Endothelial cell of umbilical vein (primary cell): Measurements from ENCODE around the gene FLRT2. TPM values are rescaled to one million over a fixed set of nuclear protein-coding genes. Genes with fewer than 3 reads are reported as not detected.

Source experiments
- BruUV-seq: library from RNA; stranded (reverse); fragments of 400-500 nt; replicated peaks from 2 replicates; lab custom pipeline; 2021; lab: Mats Ljungman, UMichigan
- CTCF ChIA-PET: fragments of 300-600, 350-600 bp; sonication (Branson Sonifier 250); formaldehyde crosslinking; loops from one replicate; lab custom pipeline; 2021; ENCODE audit warnings: antibody characterized with exemption, inconsistent platforms; lab: Charles Lee
- POLR2A ChIA-PET: fragments of 300-600, 350-600 bp; sonication (Branson Sonifier 250); formaldehyde crosslinking; loops from one replicate; lab custom pipeline; 2021; ENCODE audit warnings: antibody characterized with exemption, inconsistent platforms; lab: Charles Lee
- DNase-seq: peaks from one replicate; pipeline ENCODE4 v3.0.0-alpha.2; 2011; ENCODE audit warnings: low read depth, low spot score
- FAIRE-seq: peaks from 2 replicates; lab custom pipeline; 2011; peaks lifted over from hg19 to GRCh38; lab: Jason Lieb, UNC
- H2AFZ ChIP-seq: 2 replicates; pipeline ENCODE4 v1.6.0; 2012; ENCODE audit warnings: low read depth, low read length, control low read depth, inconsistent platforms
- H3K27ac ChIP-seq: 2 replicates; pipeline ENCODE4 v1.5.1; 2011; ENCODE audit warnings: low read depth, mild to moderate bottlenecking, control low read depth, low read length, moderate library complexity; ENCODE audit not compliant: insufficient read depth
- H3K27me3 ChIP-seq, 2 experiments: 2 replicates each; pipeline versions ENCODE4 v1.6.0 to v1.6.1; 2011; ENCODE audit warnings: low read length in 2 of 2, mixed read lengths in 1 of 2; ENCODE audit not compliant: control insufficient read depth in 2 of 2, insufficient read depth in 2 of 2
- H3K36me3 ChIP-seq, 2 experiments: 2 replicates in 1 of 2; 3 replicates in 1 of 2; pipeline ENCODE4 v1.5.1; 2011; ENCODE audit warnings: low read length in 2 of 2, mild to moderate bottlenecking in 1 of 2, moderate library complexity in 1 of 2; ENCODE audit not compliant: control insufficient read depth in 2 of 2, insufficient read depth in 2 of 2; ENCODE audit errors: extremely low read depth in 1 of 2
- H3K4me1 ChIP-seq: 3 replicates; pipeline ENCODE4 v1.5.1; 2011; ENCODE audit warnings: mild to moderate bottlenecking, low read length; ENCODE audit not compliant: control insufficient read depth, insufficient read depth; ENCODE audit errors: extremely low read depth
- H3K4me2 ChIP-seq: 2 replicates; pipeline ENCODE4 v1.6.1; 2011; ENCODE audit warnings: low read length, control low read depth, mixed read lengths; ENCODE audit not compliant: insufficient read depth
- H3K4me3 ChIP-seq, 3 experiments: fragments of 200-600 bp in 1 of 3; sonication (generic), shearing (Covaris generic) in 1 of 3; replicated peaks in 1 of 3; 2 replicates each; pipeline ENCODE4 v1.5.1; 2011 to 2016; ENCODE audit warnings: control low read depth in 3 of 3, low read length in 3 of 3, mild to moderate bottlenecking in 2 of 3, inconsistent platforms in 1 of 3, low read depth in 1 of 3, moderate library complexity in 1 of 3; ENCODE audit not compliant: insufficient read depth in 1 of 3
- H3K79me2 ChIP-seq: 2 replicates; pipeline ENCODE4 v1.6.0; 2012; ENCODE audit warnings: low read length, inconsistent platforms; ENCODE audit not compliant: control insufficient read depth, insufficient read depth
- H3K9ac ChIP-seq: replicated peaks from 2 replicates; pipeline ENCODE3; 2011; ENCODE audit warnings: low read length, control low read depth; ENCODE audit not compliant: insufficient read depth; ENCODE audit errors: extremely low read depth
- H3K9me1 ChIP-seq: replicated peaks from 3 replicates; pipeline ENCODE4 v1.6.0; 2011; ENCODE audit warnings: mild to moderate bottlenecking, low read length; ENCODE audit not compliant: control insufficient read depth, insufficient read depth; ENCODE audit errors: extremely low read depth
- H3K9me3 ChIP-seq: replicated peaks from 2 replicates; pipeline ENCODE4 v1.5.1; 2012; ENCODE audit warnings: low read length, inconsistent platforms; ENCODE audit not compliant: control insufficient read depth, insufficient read depth
- H4K20me1 ChIP-seq: replicated peaks from 2 replicates; pipeline ENCODE3; 2011; ENCODE audit warnings: mild to moderate bottlenecking, low read length; ENCODE audit not compliant: control insufficient read depth, insufficient read depth; ENCODE audit errors: extremely low read depth
- EZH2 ChIP-seq: IDR thresholded peaks from 2 replicates; pipeline ENCODE4 v1.6.1; 2012; ENCODE audit warnings: borderline replicate concordance, low read depth, mild to moderate bottlenecking, moderate library complexity, low read length, inconsistent platforms; ENCODE audit not compliant: severe bottlenecking
- FOS ChIP-seq: IDR thresholded peaks from 2 replicates; pipeline ENCODE4 v1.6.1; 2011; ENCODE audit warnings: mild to moderate bottlenecking, low read length, moderate library complexity, borderline replicate concordance; ENCODE audit not compliant: insufficient read depth
- GATA2 ChIP-seq: IDR thresholded peaks from 2 replicates; pipeline ENCODE4 v1.7.0; 2011; ENCODE audit warnings: low read depth, mild to moderate bottlenecking, moderate library complexity, mixed read lengths, low read length; ENCODE audit not compliant: insufficient read length, insufficient read depth
- JUN ChIP-seq: IDR thresholded peaks from 2 replicates; pipeline ENCODE4 v1.6.1; 2011; ENCODE audit warnings: borderline replicate concordance, low read depth; ENCODE audit not compliant: insufficient read length, insufficient read depth
- MYC ChIP-seq: IDR thresholded peaks from one replicate; pipeline ENCODE4 v1.6.1; 2011; ENCODE audit warnings: mild to moderate bottlenecking, low read depth, low read length
- POLR2A ChIP-seq: IDR thresholded peaks from 2 replicates; pipeline ENCODE4 v1.6.1; 2012; ENCODE audit warnings: low read depth, mild to moderate bottlenecking, control low read depth, low read length
- POLR2AphosphoS5 ChIP-seq: IDR thresholded peaks from 2 replicates; pipeline ENCODE4 v1.6.1; 2012; ENCODE audit warnings: low read depth, mild to moderate bottlenecking, control low read depth, low read length, moderate library complexity; ENCODE audit not compliant: insufficient read depth
- dilution Hi-C: fragments of 300-500 bp; cut with MboI; formaldehyde crosslinking; loops from one replicate; pipeline ENCODE4 v1.15.0; 2019; ENCODE audit warnings: low sequenced_read_pairs; ENCODE audit not compliant: extremely low pct_ligation_motif_present
- intact Hi-C: fragments of 100-400 bp; cut with micrococcal nuclease; formaldehyde crosslinking; loops from one replicate; pipeline ENCODE4 v1.10.0; 2022
- polyA plus RNA-seq, 4 experiments: library from polyadenylated mRNA; depleted of rRNA in 3 of 4; stranded (reverse) in 3 of 4; unstranded in 1 of 4; fragments of >200 nt; gene quantifications; 2 replicates each; pipeline versions ENCODE4 v1.2.1 to v1.2.3, GENCODE V29; 2011 to 2012; ENCODE audit warnings: missing spikeins in 1 of 4
- total RNA-seq: library from RNA; stranded (reverse); gene quantifications from 2 replicates; pipeline ENCODE4 v1.2.3, GENCODE V29; 2021
- TF ChIP-seq, protein P1 (sequence below): IDR thresholded peaks from 2 replicates; pipeline ENCODE4 v1.6.1; 2011; ENCODE audit not compliant: insufficient read depth, insufficient read length
- TF ChIP-seq, protein P2 (sequence below), 2 donors: IDR thresholded peaks; 1 replicate in 1 of 2; 2 replicates in 1 of 2; pipeline ENCODE4 v1.5.1; 2011; ENCODE audit warnings: low read length in 2 of 2, mild to moderate bottlenecking in 2 of 2, moderate library complexity in 2 of 2, control low read depth in 1 of 2, inconsistent platforms in 1 of 2, low read depth in 1 of 2; ENCODE audit not compliant: insufficient read depth in 1 of 2; ENCODE audit errors: extremely low read depth in 1 of 2

FLRT2 gene
- total and polyA plus RNA-seq, 2 donors (not counting 3 experiments of a cell fraction or from before 2014, with no cell fraction given), result 202 to 229 TPM

DNA sequence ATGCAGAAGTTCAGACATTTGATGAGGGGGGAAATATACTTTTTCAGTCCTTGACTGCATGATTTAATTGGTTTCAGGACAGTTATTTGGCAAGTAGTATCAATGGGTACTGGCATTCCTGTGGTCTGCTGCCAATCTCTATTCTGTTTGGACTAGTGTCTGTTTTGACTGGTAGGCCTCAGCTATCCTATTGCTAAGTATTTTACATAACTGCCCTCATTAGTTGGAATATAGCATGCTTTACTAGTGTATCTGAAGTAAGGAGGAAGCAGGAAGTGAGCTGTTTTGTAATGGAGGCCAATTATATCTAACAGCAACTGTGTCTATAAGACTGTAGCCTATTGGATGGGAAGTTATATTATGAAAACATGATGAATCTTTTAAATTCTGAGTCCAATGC, 104.3 kb downstream of the FLRT2 start:
- FAIRE-seq (no peak), DNase-seq (peak; percentile 20)
- no peak overlapping the region for H3K4me2 ChIP-seq
- CTCF ChIA-PET, result no interaction called here
- TF ChIP-seq EZH2 (no peak), MYC (no peak), FOS (no peak), JUN (no peak), POLR2AphosphoS5 (no peak), GATA2 (no peak), POLR2A (no peak)
- TF ChIP-seq, protein P1, sequence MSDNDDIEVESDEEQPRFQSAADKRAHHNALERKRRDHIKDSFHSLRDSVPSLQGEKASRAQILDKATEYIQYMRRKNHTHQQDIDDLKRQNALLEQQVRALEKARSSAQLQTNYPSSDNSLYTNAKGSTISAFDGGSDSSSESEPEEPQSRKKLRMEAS, result no peak
- TF ChIP-seq, protein P2, sequence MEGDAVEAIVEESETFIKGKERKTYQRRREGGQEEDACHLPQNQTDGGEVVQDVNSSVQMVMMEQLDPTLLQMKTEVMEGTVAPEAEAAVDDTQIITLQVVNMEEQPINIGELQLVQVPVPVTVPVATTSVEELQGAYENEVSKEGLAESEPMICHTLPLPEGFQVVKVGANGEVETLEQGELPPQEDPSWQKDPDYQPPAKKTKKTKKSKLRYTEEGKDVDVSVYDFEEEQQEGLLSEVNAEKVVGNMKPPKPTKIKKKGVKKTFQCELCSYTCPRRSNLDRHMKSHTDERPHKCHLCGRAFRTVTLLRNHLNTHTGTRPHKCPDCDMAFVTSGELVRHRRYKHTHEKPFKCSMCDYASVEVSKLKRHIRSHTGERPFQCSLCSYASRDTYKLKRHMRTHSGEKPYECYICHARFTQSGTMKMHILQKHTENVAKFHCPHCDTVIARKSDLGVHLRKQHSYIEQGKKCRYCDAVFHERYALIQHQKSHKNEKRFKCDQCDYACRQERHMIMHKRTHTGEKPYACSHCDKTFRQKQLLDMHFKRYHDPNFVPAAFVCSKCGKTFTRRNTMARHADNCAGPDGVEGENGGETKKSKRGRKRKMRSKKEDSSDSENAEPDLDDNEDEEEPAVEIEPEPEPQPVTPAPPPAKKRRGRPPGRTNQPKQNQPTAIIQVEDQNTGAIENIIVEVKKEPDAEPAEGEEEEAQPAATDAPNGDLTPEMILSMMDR (IDR thresholded peaks at IDR 0.05; ENCODE audit: extremely low read depth in 1 of 2, insufficient read depth in 1 of 2, low read depth in 1 of 2, low read length in 2 of 2), result no peak
- no peaks in the 10 kb centered on the region for H3K36me3 ChIP-seq
- no peaks in the 10 kb centered on the region for H3K27me3 ChIP-seq
- no peak overlapping the region for H3K27ac ChIP-seq
- no peak overlapping the region for H3K4me3 ChIP-seq
- H3K79me2 ChIP-seq, result no peaks in the 10 kb centered on the region
- dilution Hi-C loops, result no loop called here
- POLR2A ChIA-PET, result no interaction called here
- intact Hi-C loops, result no loop called here
- H4K20me1 ChIP-seq, result no peaks in the 10 kb centered on the region
- no peaks in the 10 kb centered on the region for H3K4me1 ChIP-seq
- H2AFZ ChIP-seq, result peak overlapping the region; percentile 57
- no TSS peak for BruUV-seq
- H3K9me3 ChIP-seq, result no peaks in the 10 kb centered on the region
- no peak overlapping the region for H3K9ac ChIP-seq
- no peaks in the 10 kb centered on the region for H3K9me1 ChIP-seq
